GM18909 (cell line): ENCODE measurements around the gene HS6ST3.

ENCODE experiments used
- ATAC-seq: cut with Tn5 transposase; IDR thresholded peaks from one replicate; pipeline ENCODE4 v1.9.1; 2021; ENCODE audit warnings: mild to moderate bottlenecking; ENCODE audit not compliant: unreplicated experiment, poor library complexity

The HS6ST3 gene

DNA sequence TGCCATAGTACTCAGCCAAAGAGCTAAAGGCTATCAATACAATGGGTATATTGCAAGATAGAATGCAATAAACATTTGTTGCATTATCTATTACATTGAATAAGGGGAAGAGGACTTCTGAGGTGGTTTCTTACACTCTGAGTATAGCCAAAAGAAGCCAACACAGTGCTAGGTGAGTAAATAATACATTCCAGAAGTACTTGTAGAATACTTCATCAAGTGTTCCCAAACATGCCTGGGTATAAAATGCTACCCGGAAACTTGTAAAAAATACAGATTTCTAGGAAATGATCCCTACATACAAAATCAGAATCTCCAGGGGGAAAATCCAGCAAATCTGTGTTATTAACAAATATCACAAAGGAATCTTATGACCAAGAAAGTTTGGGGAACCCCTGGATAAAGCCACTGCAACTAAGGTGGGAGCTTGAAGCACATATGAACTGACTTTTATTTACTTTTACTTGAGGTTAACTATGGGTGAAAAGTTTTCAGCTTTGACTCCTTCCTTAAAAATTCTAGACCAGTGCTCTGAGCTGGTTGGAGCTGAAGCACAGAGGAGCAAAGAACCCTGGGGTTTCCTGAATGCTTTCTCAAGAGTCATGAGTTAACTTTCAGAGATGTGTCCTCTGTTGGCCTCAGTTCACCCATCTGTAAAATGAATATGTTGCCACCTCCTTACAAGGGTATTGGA, 768.4 kb downstream of the HS6ST3 start:
- ATAC-seq, result no peak

GRCh38 chr13:96860882-96861281, 771.0 kb downstream of the HS6ST3 start:
- no peak for ATAC-seq

GRCh38 chr13:96862093-96862492, 772.2 kb downstream of the HS6ST3 start:
- ATAC-seq, result no peak

- ATAC-seq, result no peak
Measured at GRCh38 chr13:96862999-96863398, 773.1 kb downstream of the HS6ST3 start.

DNA sequence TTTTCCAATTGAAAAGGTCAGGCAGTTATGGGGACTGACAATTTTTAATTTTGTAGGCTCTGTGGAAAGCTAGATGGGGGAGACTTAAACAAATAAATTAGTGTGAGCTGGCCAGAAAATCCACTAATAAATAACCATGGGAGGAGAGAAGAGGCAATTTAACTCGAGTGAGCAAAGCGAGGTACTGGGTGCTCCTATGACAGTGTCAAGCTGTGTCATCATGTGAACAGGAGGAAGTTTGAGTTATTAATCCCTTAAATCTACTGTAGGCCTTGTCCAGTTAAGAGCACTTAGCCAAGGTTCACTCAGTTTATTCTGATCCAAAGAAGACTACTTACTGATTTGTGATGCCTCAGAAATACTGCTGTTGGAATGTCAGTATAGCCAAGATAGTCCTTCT, 781.6 kb downstream of the HS6ST3 start:
- no peak for ATAC-seq

DNA sequence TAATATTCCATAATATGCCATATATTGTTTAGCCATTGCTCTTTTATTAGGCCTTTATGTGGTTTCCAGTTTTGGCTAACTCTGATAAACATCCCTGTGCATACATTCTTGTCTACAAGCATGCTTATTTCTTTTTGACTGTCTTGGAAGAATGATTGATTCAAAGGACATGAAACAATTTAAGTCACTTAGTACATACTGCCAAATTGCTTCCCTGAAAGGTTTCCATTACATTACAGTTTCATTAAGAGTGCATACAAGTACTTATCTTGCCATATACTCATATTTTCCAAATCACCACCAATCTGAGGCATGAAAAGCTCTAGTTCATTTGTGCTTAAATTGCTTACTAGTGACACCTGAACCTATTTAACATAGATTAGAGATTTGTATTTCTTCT, 790.5 kb downstream of the HS6ST3 start:
- no peak for ATAC-seq
